Common myeloid progenitor, CD34-positive (primary cell): ENCODE data around the gene CPB1.

ENCODE experiments used
- CTCF ChIA-PET: fragments of 350-600 bp; sonication (Branson Sonifier 250); formaldehyde crosslinking; loops from one replicate; lab custom pipeline; 2021; ENCODE audit warnings: antibody characterized with exemption; lab: Charles Lee
- POLR2A ChIA-PET: fragments of 350-600 bp; sonication (Branson Sonifier 250); formaldehyde crosslinking; loops from one replicate; lab custom pipeline; 2021; ENCODE audit warnings: antibody characterized with exemption; lab: Charles Lee
- DNase-seq, 3 donors: peaks; one replicate each; pipeline versions ENCODE4 v3.0.0 to v3.0.0-alpha.2; 2013
- H3K27ac ChIP-seq, 2 experiments: 1 replicate in 1 of 2; 2 replicates in 1 of 2; pipeline ENCODE4 v1.7.0; 2013; ENCODE audit warnings: inconsistent platforms in 2 of 2, low read length in 2 of 2, mild to moderate bottlenecking in 2 of 2, low read depth in 1 of 2, moderate library complexity in 1 of 2; ENCODE audit not compliant: severe bottlenecking in 2 of 2, insufficient read depth in 1 of 2, poor library complexity in 1 of 2
- H3K27me3 ChIP-seq, 5 experiments: replicated peaks in 2 of 5; 1 replicate in 3 of 5; 2 replicates in 2 of 5; pipeline versions ENCODE4 v1.6.1 to v1.7.0; 2013; ENCODE audit warnings: low read length in 4 of 5, mild to moderate bottlenecking in 2 of 5, moderate library complexity in 2 of 5, inconsistent platforms in 1 of 5; ENCODE audit not compliant: insufficient read depth in 5 of 5, control insufficient read depth in 4 of 5
- H3K36me3 ChIP-seq, 4 experiments: 1 replicate in 2 of 4; 2 replicates in 2 of 4; pipeline versions ENCODE4 v1.6.1 to v1.7.0; 2013; ENCODE audit warnings: low read length in 3 of 4, control low read depth in 1 of 4, mild to moderate bottlenecking in 1 of 4; ENCODE audit not compliant: control insufficient read depth in 4 of 4, insufficient read depth in 4 of 4
- H3K4me1 ChIP-seq, 4 experiments: 1 replicate in 3 of 4; 2 replicates in 1 of 4; pipeline versions ENCODE4 v1.6.1 to v1.7.1; 2013; ENCODE audit warnings: low read length in 3 of 4, mild to moderate bottlenecking in 3 of 4, control low read depth in 1 of 4, inconsistent platforms in 1 of 4, moderate library complexity in 1 of 4; ENCODE audit not compliant: control insufficient read depth in 4 of 4, insufficient read depth in 4 of 4; ENCODE audit errors: control extremely low read depth in 1 of 4
- H3K4me3 ChIP-seq, 7 experiments: 1 replicate in 4 of 7; 2 replicates in 3 of 7; pipeline versions ENCODE4 v1.5.1 to v1.7.0; 2013; ENCODE audit warnings: mild to moderate bottlenecking in 7 of 7, low read length in 6 of 7, moderate library complexity in 6 of 7, inconsistent platforms in 2 of 7, low read depth in 2 of 7, control low read depth in 1 of 7; ENCODE audit not compliant: insufficient read depth in 4 of 7, control insufficient read depth in 1 of 7; ENCODE audit errors: extremely low read depth in 1 of 7
- H3K9me3 ChIP-seq, 5 experiments: 1 replicate in 4 of 5; 2 replicates in 1 of 5; pipeline versions ENCODE4 v1.6.1 to v1.7.1; 2013; ENCODE audit warnings: low read length in 4 of 5, mild to moderate bottlenecking in 2 of 5, inconsistent platforms in 1 of 5, low read depth in 1 of 5, moderate library complexity in 1 of 5; ENCODE audit not compliant: control insufficient read depth in 4 of 5, insufficient read depth in 2 of 5; ENCODE audit errors: control extremely low read depth in 1 of 5
- WGBS: methylation state at CpG from one replicate; pipeline ENCODE4 v1.1.5; 2013; ENCODE audit not compliant: insufficient coverage; 5-methylcytosine and 5-hydroxymethylcytosine counted together

The CPB1 gene

DNA sequence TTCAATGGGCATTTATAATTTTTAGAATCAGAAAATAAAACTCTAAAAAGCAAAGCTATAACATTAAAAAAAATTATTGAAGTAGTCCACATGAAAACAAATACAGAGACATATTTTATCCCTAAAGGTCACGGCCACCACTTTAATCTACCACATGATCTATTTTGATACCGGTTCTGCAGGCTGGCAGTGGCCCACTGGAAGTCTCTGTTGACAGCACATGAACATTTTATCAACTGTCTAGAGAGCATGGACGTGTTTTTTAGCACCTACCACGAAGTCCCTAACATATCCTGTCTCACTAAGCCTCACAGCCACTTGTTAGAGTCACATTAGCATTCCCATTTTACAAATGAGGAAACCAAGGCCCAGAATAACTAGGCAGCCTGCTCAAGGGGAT lies 35.7 kb downstream of the CPB1 start:
- ChIA-PET CTCF (interaction anchor here (0.5 to 11.2 kb wide), 10 partner anchors 10 to 136 kb away, joined by 3 to 155 read pairs (median 8); no protein-coding TSS in a partner anchor), POLR2A (no interaction called here)
- 18% methylated on average over 4 of the region's 4 CpGs for WGBS

DNA sequence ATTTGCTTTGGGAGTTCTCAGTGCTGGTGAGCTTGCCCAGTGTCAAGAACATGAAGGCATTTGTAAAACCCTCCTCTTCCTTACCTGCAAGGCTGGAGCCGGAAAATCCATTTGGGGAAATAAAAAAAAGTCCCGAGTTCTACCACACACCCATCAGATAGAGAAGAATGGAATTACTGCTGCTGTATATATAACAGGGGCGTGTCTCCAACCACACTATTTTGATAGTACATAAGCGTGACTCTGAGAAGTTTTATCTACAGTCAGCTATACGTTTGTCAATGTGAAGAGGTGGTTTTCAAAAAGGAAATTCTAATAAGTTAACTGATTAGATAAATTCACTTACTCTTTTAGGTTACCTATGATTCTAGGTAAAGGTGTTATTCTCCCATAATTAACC lies 36.2 kb downstream of the CPB1 start:
- POLR2A ChIA-PET: no interaction called here
- H3K27me3 ChIP-seq: no peaks in the 10 kb centered on the region
- H3K9me3 ChIP-seq: no peaks in the 10 kb centered on the region
- WGBS: no CpG with 5 or more reads among the region's 5 CpGs
- H3K4me3 ChIP-seq: no peak overlapping the region
- no peaks in the 10 kb centered on the region for H3K36me3 ChIP-seq
- CTCF ChIA-PET: interaction anchor here (0.5 to 11.2 kb wide), 6 partner anchors 14 to 137 kb away, joined by 3 to 155 read pairs (median 3); no protein-coding TSS in a partner anchor
- H3K27ac ChIP-seq: no peak overlapping the region
- peaks cover 20 to 52% (median 32%) of the 10 kb centered on the region in 4 experiments for H3K4me1 ChIP-seq
- DNase-seq: peak in 2 of 3 donors; percentile 34 to 64

More for the DNA sequence above, 35.7 kb downstream of the CPB1 start:
- H3K36me3 ChIP-seq: no peaks in the 10 kb centered on the region
- no peak overlapping the region for H3K27ac ChIP-seq
- no peak for DNase-seq
- no peaks in the 10 kb centered on the region for H3K9me3 ChIP-seq
- no peak overlapping the region for H3K4me3 ChIP-seq
- no peaks in the 10 kb centered on the region for H3K27me3 ChIP-seq
- peaks cover 20 to 48% (median 32%) of the 10 kb centered on the region in 4 experiments for H3K4me1 ChIP-seq

GRCh38 chr3:148865049-148865448 lies 37.4 kb downstream of the CPB1 start, which contains the start of gene CPA3:
Gene CPA3, plus strand, starts transcription at chr3:148865296. Its CDS starts 12 bp downstream, at chr3:148865308.
- CTCF ChIA-PET: interaction anchor here (0.6 to 11.2 kb wide), 6 partner anchors 9 to 115 kb away, joined by 3 to 155 read pairs (median 4); no protein-coding TSS in a partner anchor
- 0% methylated on average over 1 of the region's 1 CpG for WGBS
- peak; percentile 64 to 92 (median 89) for DNase-seq
- peaks cover 20 to 53% (median 32%) of the 10 kb centered on the region in 4 experiments for H3K4me1 ChIP-seq
- POLR2A ChIA-PET: no interaction called here
- H3K9me3 ChIP-seq: no peaks in the 10 kb centered on the region
- H3K27ac ChIP-seq: peak within 1 kb of the TSS; percentile 25 to 56
- H3K4me3 ChIP-seq: peak within 1 kb of the TSS in 6 of 7 experiments; percentile 19 to 60 (median 38)
- H3K27me3 ChIP-seq: no peaks in the 10 kb centered on the region
- H3K36me3 ChIP-seq: no peaks in the 10 kb centered on the region

DNA sequence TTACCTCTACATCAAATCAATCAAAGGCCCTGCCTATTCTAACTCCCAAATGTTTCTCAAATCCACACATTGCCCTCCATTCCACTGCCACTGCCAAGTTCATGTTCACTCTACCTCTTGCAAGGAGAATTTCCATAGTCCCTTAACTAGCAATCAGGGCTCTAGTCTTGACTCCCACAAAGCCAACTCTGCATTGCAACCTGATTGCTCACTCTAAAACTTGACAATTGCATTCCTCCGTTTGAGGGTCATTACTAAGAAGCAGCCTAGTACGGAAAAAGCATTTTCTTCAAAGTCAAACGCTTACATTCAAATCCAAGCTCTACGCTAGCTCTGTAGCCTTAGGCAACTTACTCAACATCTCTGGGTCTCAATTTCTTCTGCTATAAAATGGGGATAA lies 38.6 kb downstream of the CPB1 start:
- CTCF ChIA-PET: interaction anchor here (0.6 to 11.2 kb wide), 4 partner anchors 15 to 80 kb away, joined by 3 to 155 read pairs (median 49); no protein-coding TSS in a partner anchor
- POLR2A ChIA-PET: no interaction called here
- 100% methylated on average over 2 of the region's 4 CpGs for WGBS
- Histone ChIP-seq H3K4me3 (peak overlapping the region in 4 of 7 experiments; percentile 21 to 39 (median 38)), H3K27ac (no peak overlapping the region), H3K4me1 (peaks cover 20 to 53% (median 32%) of the 10 kb centered on the region in 4 experiments), H3K36me3 (no peaks in the 10 kb centered on the region), H3K9me3 (no peaks in the 10 kb centered on the region), H3K27me3 (no peaks in the 10 kb centered on the region)
- DNase-seq: no peak

DNA sequence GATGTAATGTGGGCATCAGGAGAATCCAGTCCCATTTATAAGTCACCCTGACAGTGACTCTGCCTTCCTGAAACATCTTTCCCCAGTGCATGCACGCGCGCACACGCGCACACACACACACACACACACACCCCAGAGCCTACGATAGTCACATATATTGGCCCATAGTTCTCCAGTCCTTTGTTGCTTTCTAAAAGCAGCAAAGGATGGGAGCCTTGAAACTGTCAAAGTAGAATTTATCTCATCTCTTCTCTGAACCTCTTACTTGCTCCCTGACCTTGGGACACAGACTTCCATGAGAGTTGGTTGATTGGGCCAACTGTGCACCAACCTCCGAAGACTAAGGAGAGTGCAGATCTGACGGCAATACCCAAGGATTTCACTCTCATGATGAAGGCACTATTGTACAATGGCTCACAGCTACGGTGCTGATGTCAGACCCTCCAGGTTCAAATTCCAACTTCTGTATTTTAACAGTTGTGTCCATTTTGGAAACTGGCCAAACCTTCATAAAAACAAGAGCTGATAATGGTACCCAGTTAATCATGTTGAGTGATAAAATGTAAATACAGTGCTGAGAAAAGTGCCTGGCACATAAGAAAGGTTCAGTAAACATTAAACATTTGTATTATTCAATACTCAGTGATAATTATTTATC lies 45.8 kb downstream of the CPB1 start:
- H3K9me3 ChIP-seq: no peaks in the 10 kb centered on the region
- POLR2A ChIA-PET: no interaction called here
- no peak overlapping the region for H3K27ac ChIP-seq
- H3K4me3 ChIP-seq: no peak overlapping the region
- no peak for DNase-seq
- H3K36me3 ChIP-seq: no peaks in the 10 kb centered on the region
- no peaks in the 10 kb centered on the region for H3K27me3 ChIP-seq
- H3K4me1 ChIP-seq: peaks cover 0 to 8% (median 2%) of the 10 kb centered on the region in 4 experiments
- CTCF ChIA-PET: interaction anchor here (0.7 to 2.1 kb wide), 3 partner anchors 9 to 16 kb away, joined by 3 to 13 read pairs (median 5); no protein-coding TSS in a partner anchor
- 96% methylated on average over 8 of the region's 9 CpGs for WGBS

DNA sequence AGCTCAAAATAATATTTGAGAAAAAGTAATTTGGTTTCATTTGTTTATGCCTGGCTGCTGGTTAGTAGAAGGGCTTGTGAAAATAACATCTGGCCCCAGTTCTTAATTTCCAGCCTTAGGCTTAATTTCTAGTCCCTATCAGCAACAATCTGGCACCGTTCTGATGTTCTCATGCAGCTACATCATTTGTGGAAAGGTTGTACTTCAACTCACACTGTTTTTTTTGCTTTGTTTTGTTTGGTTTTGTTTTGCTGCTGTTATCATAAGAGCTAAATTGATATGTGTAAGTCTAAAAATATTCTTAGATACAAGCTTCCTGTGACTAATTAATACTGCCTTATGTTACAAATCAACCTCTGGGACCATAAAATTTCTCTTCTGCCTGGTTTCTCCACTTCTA lies 46.4 kb downstream of the CPB1 start:
- DNase-seq: no peak
- Histone ChIP-seq H3K4me1 (peaks cover 0 to 7% (median 2%) of the 10 kb centered on the region in 4 experiments), H3K27me3 (no peaks in the 10 kb centered on the region), H3K9me3 (no peaks in the 10 kb centered on the region), H3K36me3 (no peaks in the 10 kb centered on the region), H3K27ac (no peak overlapping the region), H3K4me3 (no peak overlapping the region)
- POLR2A ChIA-PET: no interaction called here
- no CpG with 5 or more reads among the region's 1 CpG for WGBS
- CTCF ChIA-PET: interaction anchor here (0.7 to 2.1 kb wide), 3 partner anchors 9 to 16 kb away, joined by 3 to 13 read pairs (median 5); no protein-coding TSS in a partner anchor

DNA sequence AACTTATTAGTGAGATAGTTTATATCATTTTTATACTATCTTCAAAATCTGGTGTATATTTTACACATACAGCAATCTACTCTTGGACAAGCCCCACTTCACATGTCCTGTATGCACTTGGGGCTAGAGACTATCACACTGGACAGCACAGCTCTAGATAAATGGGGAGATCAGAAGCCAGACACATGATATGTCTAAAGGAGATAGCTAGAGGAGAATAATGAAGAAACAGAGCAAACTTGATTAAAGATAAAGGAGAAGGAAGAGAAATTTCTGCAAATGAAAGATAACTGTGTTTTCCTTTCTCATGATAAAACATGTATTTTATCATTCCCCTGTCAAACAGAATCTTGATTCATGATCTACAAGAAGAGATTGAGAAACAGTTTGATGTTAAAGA lies 50.5 kb downstream of the CPB1 start:
- Histone ChIP-seq H3K27me3 (no peaks in the 10 kb centered on the region), H3K9me3 (no peaks in the 10 kb centered on the region), H3K27ac (no peak overlapping the region), H3K4me3 (no peak overlapping the region), H3K36me3 (peaks cover 0 to 3% (median 0%) of the 10 kb centered on the region in 4 experiments), H3K4me1 (peaks cover 0 to 10% (median 2%) of the 10 kb centered on the region in 4 experiments)
- ChIA-PET CTCF (interaction anchor here (0.8 to 7.8 kb wide), 3 partner anchors 10 to 151 kb away, joined by 3 to 93 read pairs (median 6); partner anchors contain the start of gene CPA3), POLR2A (no interaction called here)
- DNase-seq: no peak
